ENCODE data around the gene BORCS5.

The BORCS5 gene

GRCh38 chr12:12465522-12465921 lies 108.6 kb downstream of the BORCS5 start:
- DNase-seq = no peak
- H3K27me3 ChIP-seq (replicated peaks; ENCODE audit: insufficient read depth, low read length) = no peaks in the 10 kb centered on the region
- no peak overlapping the region for H3K4me3 ChIP-seq (ENCODE audit: low read length)
- H2AFZ ChIP-seq (ENCODE audit: low read length) = no peak overlapping the region
- H3K9ac ChIP-seq (ENCODE audit: low read length) = no peak overlapping the region
- no peaks in the 10 kb centered on the region for H3K9me3 ChIP-seq (replicated peaks; ENCODE audit: insufficient read depth, low read length)
- H4K20me1 ChIP-seq (ENCODE audit: insufficient read depth, low read length) = no peaks in the 10 kb centered on the region
- no peak overlapping the region for H3K4me2 ChIP-seq (ENCODE audit: low read depth, low read length)
- H3K79me2 ChIP-seq (ENCODE audit: low read length) = no peaks in the 10 kb centered on the region
- no peaks in the 10 kb centered on the region for H3K9me2 ChIP-seq (replicated peaks; ENCODE audit: insufficient read depth, low read length)
- no peaks in the 10 kb centered on the region for H3F3A ChIP-seq (ENCODE audit: insufficient read depth, low read length)
- H3K27ac ChIP-seq (ENCODE audit: low read length) = no peak overlapping the region
- no peak for TF ChIP-seq EZH2phosphoT487 (IDR thresholded peaks at IDR 0.05; ENCODE audit: low read length)
- TF ChIP-seq, protein P1, sequence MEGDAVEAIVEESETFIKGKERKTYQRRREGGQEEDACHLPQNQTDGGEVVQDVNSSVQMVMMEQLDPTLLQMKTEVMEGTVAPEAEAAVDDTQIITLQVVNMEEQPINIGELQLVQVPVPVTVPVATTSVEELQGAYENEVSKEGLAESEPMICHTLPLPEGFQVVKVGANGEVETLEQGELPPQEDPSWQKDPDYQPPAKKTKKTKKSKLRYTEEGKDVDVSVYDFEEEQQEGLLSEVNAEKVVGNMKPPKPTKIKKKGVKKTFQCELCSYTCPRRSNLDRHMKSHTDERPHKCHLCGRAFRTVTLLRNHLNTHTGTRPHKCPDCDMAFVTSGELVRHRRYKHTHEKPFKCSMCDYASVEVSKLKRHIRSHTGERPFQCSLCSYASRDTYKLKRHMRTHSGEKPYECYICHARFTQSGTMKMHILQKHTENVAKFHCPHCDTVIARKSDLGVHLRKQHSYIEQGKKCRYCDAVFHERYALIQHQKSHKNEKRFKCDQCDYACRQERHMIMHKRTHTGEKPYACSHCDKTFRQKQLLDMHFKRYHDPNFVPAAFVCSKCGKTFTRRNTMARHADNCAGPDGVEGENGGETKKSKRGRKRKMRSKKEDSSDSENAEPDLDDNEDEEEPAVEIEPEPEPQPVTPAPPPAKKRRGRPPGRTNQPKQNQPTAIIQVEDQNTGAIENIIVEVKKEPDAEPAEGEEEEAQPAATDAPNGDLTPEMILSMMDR (IDR thresholded peaks at IDR 0.05; ENCODE audit: low read length) = no peak
- TF ChIP-seq EZH2 (optimal IDR thresholded peaks at IDR 0.05; ENCODE audit: low read depth, low read length) = no peak
- no peaks in the 10 kb centered on the region; the same call in 1 of the 2 replicates for H3K36me3 ChIP-seq (replicated peaks; ENCODE audit: insufficient read depth, low read length)
- H3K4me1 ChIP-seq (ENCODE audit: low read length) = no peaks in the 10 kb centered on the region

DNA sequence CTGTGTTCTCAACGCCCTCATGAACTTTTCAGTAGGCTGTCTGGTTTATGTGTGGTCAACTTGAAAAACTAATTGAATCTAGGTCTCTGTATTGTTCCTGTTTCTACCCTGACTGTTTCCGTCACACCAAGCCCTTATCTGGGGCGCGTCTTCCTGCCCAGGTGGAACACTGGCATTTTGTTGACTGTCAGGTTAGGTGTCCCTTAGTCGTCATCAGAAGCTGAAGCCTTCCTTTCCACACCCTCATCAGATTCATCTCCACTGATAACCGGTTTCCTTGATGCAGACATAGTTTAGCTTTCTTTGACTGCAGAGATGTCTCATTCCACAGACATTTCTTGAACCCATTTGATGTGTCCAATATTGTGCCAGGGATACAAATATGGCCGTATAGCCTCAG lies 109.3 kb downstream of the BORCS5 start:
- Histone ChIP-seq H3K9me2 (replicated peaks; ENCODE audit: insufficient read depth, low read length) (no peaks in the 10 kb centered on the region), H3K4me2 (ENCODE audit: low read depth, low read length) (no peak overlapping the region), H3F3A (ENCODE audit: insufficient read depth, low read length) (no peaks in the 10 kb centered on the region), H3K27ac (ENCODE audit: low read length) (no peak overlapping the region), H2AFZ (ENCODE audit: low read length) (no peak overlapping the region), H3K79me2 (ENCODE audit: low read length) (no peaks in the 10 kb centered on the region), H3K9me3 (replicated peaks; ENCODE audit: insufficient read depth, low read length) (no peaks in the 10 kb centered on the region), H3K9ac (ENCODE audit: low read length) (no peak overlapping the region), H3K27me3 (replicated peaks; ENCODE audit: insufficient read depth, low read length) (no peaks in the 10 kb centered on the region), H3K4me1 (ENCODE audit: low read length) (no peaks in the 10 kb centered on the region), H4K20me1 (ENCODE audit: insufficient read depth, low read length) (no peaks in the 10 kb centered on the region), H3K4me3 (ENCODE audit: low read length) (no peak overlapping the region), H3K36me3 (replicated peaks; ENCODE audit: insufficient read depth, low read length) (no peaks in the 10 kb centered on the region; the same call in 1 of the 2 replicates)
- DNase-seq = no peak
- no peak for TF ChIP-seq EZH2phosphoT487 (IDR thresholded peaks at IDR 0.05; ENCODE audit: low read length)
- TF ChIP-seq, protein P1 (IDR thresholded peaks at IDR 0.05; ENCODE audit: low read length) = no peak
- no peak for TF ChIP-seq EZH2 (optimal IDR thresholded peaks at IDR 0.05; ENCODE audit: low read depth, low read length)

DNA sequence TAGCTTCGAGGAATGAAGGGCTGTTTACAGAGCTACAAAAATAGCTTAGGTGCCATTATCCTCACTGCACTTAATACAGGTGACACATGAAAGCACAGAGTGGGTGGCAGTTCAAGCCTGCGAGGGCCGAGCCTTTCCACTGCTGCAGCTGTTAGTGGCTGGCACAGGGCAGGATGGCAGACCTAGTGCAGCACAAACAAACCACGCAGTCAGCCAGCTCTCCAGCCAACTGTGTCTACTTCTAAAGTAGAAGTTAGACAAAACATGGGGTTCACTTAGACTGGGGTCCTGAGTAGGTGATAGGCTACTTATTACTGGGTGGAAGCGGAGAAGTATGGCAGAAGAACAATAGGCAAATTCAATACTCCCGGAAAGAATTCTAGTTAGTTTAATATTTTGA lies 110.4 kb downstream of the BORCS5 start:
- H3K4me3 ChIP-seq (ENCODE audit: low read length) = no peak overlapping the region
- H3K9me3 ChIP-seq (replicated peaks; ENCODE audit: insufficient read depth, low read length) = no peaks in the 10 kb centered on the region
- H3K36me3 ChIP-seq (replicated peaks; ENCODE audit: insufficient read depth, low read length) = no peaks in the 10 kb centered on the region; the same call in 1 of the 2 replicates
- no peaks in the 10 kb centered on the region for H3K27me3 ChIP-seq (replicated peaks; ENCODE audit: insufficient read depth, low read length)
- no peaks in the 10 kb centered on the region for H3K79me2 ChIP-seq (ENCODE audit: low read length)
- H3K4me1 ChIP-seq (ENCODE audit: low read length) = no peaks in the 10 kb centered on the region
- H2AFZ ChIP-seq (ENCODE audit: low read length) = no peak overlapping the region
- no peak overlapping the region for H3K27ac ChIP-seq (ENCODE audit: low read length)
- no peak for DNase-seq
- H4K20me1 ChIP-seq (ENCODE audit: insufficient read depth, low read length) = no peaks in the 10 kb centered on the region
- TF ChIP-seq EZH2phosphoT487 (IDR thresholded peaks at IDR 0.05; ENCODE audit: low read length) (no peak), EZH2 (optimal IDR thresholded peaks at IDR 0.05; ENCODE audit: low read depth, low read length) (no peak)
- TF ChIP-seq, protein P1 (IDR thresholded peaks at IDR 0.05; ENCODE audit: low read length) = no peak
- no peaks in the 10 kb centered on the region for H3K9me2 ChIP-seq (replicated peaks; ENCODE audit: insufficient read depth, low read length)
- no peak overlapping the region for H3K9ac ChIP-seq (ENCODE audit: low read length)
- H3K4me2 ChIP-seq (ENCODE audit: low read depth, low read length) = no peak overlapping the region
- H3F3A ChIP-seq (ENCODE audit: insufficient read depth, low read length) = no peaks in the 10 kb centered on the region
